ES-I3 (cell line): ENCODE measurements around the gene MRNIP.

Source experiments
- H3K36me3 ChIP-seq: 2 replicates; pipeline ENCODE4 v1.6.1; 2013; ENCODE audit warnings: mild to moderate bottlenecking, low read length, control low read depth, moderate library complexity; ENCODE audit not compliant: insufficient read depth
- H3K4me1 ChIP-seq: 2 replicates; pipeline ENCODE4 v1.6.1; 2013; ENCODE audit warnings: mild to moderate bottlenecking, control low read depth, low read length; ENCODE audit not compliant: insufficient read depth
- H3K9ac ChIP-seq: 2 replicates; pipeline ENCODE4 v1.6.1; 2013; ENCODE audit warnings: low read depth, mild to moderate bottlenecking, low read length, moderate library complexity
- H3K9me3 ChIP-seq: 2 replicates; pipeline ENCODE4 v1.6.1; 2013; ENCODE audit warnings: mild to moderate bottlenecking, low read length, moderate library complexity; ENCODE audit not compliant: control insufficient read depth, insufficient read depth

The MRNIP gene

DNA sequence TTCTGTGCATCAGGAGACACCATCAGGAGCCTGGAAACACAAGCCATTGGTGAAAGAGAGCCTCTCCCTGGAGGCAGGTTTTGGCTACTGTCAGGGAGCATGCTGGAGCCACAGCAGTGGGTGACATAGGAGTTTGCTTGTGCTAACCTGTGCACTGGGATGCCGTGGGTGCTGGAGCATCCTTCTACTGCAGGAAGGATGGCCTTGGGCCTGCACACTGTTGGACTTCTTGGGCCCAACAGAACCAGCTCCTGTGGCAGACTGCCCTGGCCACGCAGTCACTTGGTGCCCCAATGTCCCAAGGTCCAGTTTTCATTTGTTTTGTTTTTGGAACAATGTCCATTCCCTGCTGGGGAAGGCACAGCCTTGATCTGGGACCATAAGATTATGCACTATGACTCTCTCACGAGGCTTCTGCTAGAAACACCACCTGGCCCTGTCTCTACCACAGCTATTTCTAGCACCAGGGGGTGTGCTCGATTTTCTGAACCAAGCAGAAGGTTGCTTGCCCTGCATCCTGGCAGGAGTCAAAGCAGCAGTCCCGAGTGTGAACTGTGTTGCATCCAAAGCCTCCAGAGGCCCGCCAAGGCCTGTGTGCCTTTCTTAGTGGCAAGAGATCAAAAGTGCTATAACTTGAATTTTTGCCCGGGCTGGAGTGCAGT, 70.3 kb downstream of the MRNIP start:
- Histone ChIP-seq H3K9ac (no peak overlapping the region), H3K4me1 (no peaks in the 10 kb centered on the region), H3K9me3 (no peaks in the 10 kb centered on the region), H3K36me3 (no peaks in the 10 kb centered on the region)
